ENCODE results near the gene SERPINA1.

Gene SERPINA1

GRCh38 chr14:94344389-94344788 is 44.0 kb downstream of the SERPINA1 start:
- no peak for DNase-seq

GRCh38 chr14:94343238-94344005 is 45.0 kb downstream of the SERPINA1 start:
- DNase-seq = no peak

DNA sequence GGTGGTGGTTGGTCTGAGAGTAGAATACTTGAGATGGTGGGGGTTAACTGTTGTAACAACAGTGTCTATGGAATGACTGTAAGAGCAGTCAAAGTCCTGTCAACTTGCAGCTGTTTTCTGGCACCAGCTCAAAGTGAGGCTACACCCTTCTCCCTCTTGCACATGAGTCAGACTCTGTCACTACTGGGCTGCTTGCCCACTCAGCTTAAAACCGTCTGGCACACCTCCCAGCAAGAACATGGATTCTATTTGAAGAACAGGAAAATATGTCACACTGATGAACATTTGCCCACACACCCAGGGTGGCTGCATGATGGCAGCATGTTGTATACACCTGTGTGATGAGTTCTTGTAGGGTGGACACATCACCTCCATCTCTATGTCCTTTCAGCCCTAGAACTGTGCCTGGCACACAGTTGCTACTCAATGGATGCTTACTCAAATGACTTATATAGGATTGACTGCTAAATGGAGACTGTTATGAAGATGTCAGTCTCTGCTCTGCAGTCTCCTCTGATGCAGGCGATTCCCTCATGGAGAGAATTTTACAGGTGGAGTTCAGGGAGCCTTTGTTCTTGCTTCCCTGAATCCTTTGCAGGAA is 46.0 kb downstream of the SERPINA1 start:
- DNase-seq = peak; percentile 20

GRCh38 chr14:94341656-94342333 is 46.6 kb downstream of the SERPINA1 start:
- DNase-seq = no peak

DNA sequence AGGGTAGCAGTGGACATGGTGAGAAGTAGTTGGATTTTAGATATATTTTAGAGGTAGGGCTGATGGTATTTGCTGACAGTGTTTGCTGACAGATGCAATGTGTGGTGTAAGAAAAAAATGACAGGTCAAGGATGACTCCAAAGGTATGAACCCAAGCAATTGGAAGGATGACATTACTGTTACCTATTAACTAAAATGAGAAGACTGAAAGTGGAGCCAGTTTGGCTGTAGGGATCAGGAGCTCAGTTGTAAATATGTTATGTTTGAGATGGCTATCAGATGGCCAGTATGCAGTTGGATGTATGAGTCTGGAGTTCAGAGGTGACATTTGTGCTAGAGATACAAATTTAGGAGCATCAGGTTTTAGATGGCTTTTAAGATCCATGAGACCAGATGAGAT is 47.9 kb downstream of the SERPINA1 start:
- DNase-seq = no peak

DNA sequence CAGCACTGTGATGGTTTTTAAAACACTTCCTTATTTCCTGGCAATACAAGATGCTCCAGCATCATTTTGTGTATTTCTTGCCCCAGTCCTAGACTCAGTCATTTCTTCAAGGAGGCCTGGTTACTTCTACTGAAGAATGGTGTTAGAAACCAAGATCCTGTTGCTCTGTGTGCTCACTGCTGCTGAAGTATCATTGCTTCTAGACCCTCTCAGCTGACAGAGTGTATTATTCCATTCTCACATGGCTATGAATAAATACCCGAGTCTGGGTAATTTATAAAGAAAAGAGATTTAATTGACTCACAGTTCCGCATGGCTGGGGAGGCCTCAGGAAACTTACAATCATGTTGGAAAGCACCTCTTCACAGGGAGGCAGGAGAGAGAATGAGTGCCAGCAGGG is 50.4 kb downstream of the SERPINA1 start:
- DNase-seq = no peak

GRCh38 chr14:94337274-94337673 is 51.1 kb downstream of the SERPINA1 start:
- DNase-seq = no peak

- no peak for DNase-seq
Observed at GRCh38 chr14:94334872-94335271, 53.5 kb downstream of the SERPINA1 start.

DNA sequence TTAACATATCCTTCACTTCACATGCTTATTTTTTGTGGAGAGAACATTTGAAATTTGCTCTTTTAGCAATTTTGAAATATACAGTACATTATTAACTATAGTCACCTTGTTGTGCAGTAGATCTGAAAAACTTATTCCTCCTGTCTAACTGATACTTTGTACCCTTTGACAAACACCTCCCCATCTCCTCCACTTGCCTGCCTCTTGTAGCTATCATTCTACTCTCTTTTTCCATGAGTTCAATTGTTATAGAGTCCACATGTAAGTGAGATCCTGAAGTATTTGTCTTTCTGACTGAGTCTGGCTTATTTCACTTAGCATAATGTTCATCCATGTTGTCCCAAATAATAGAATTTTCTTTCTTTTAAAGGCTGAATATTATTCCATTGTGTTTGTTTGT is 55.8 kb downstream of the SERPINA1 start:
- no peak for DNase-seq

DNA sequence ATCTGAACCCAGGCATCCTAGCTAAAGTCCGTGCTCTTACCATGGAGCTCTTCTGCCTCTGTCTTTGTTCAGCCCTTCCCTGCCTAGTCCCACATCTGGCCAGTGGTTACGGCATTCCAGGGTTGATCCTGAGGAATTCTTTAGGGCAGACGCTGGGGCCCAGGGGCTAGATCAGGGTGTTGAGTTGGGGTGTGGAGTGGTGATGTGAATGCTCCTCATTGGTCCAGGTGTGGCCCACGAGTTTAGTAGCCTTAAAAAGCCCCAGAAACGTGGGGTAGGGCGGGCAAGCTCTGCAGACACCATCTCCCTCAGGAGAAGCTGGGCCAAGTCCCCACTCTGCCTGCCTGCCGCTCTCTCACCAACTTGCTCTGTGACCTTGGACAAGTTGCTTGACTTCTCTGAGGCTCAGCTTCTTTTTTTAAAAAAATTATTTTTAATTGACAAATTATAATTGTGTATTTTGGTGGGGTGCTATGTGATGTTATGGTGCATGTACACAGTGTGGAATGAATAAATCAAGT is 56.3 kb downstream of the SERPINA1 start:
- DNase-seq = no peak

GRCh38 chr14:94331462-94331861 is 56.9 kb downstream of the SERPINA1 start:
- no peak for DNase-seq

- no peak for DNase-seq
Observed at GRCh38 chr14:94330857-94331256, 57.5 kb downstream of the SERPINA1 start.

GRCh38 chr14:94330432-94330831 is 58.0 kb downstream of the SERPINA1 start:
- no peak for DNase-seq

DNA sequence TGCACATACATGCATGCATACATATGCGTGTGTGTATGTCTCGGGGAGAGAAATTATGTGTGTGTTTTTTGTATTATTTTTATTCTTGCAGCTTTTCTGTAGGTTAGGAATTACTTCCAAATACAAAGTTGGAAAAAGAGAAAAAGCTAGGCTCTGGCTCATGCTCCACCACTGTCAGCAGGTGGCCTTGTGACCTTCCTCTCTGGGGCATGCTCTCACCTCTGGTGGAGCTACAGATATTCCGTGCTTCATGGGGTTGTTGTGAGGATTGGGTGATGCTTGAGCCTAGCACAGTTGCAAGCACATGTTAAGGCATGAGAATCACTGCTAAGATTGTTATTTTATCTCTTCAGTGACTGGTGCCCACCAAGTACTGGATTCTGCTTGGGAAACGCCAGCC is 58.5 kb downstream of the SERPINA1 start:
- no peak for DNase-seq

GRCh38 chr14:94328196-94328595 is 60.2 kb downstream of the SERPINA1 start:
- no peak for DNase-seq

All from CD4-positive, alpha-beta T cell treated with Interleukin-4 for 4 hours (primary cell).